B cell (primary cell): ENCODE results near the gene PDZRN4.

Experiments used
- EZH2 ChIP-seq: IDR thresholded peaks from 2 replicates; pipeline ENCODE4 v1.6.1; 2012; ENCODE audit warnings: borderline replicate concordance, low read depth, mild to moderate bottlenecking, moderate library complexity, low read length; ENCODE audit not compliant: insufficient read depth, poor library complexity, severe bottlenecking
- TF ChIP-seq, protein P1 (sequence below): fragments of 200-600 bp; IDR thresholded peaks from one replicate; pipeline ENCODE4 v1.8.0; 2022; ENCODE audit warnings: antibody characterized with exemption, mild to moderate bottlenecking

DNA sequence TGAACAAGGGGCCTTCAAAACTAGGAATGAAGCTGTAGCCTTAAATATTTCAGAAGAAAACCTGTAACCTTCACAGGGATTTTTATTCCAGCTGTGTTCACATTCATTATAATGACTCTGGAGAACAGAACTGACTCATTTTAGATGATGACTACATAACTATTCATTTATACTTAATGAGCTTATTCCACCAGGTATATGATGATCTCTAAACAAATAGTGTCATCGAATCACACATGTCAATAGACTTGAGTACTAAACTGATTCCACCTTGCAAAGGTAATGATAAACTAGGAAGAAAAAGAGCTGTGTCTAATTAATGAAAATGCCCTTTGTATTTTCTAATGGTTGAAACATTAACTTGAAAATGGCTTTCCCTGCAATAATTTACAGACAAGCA lies 433.2 kb downstream of the PDZRN4 start:
- TF ChIP-seq, protein P1, sequence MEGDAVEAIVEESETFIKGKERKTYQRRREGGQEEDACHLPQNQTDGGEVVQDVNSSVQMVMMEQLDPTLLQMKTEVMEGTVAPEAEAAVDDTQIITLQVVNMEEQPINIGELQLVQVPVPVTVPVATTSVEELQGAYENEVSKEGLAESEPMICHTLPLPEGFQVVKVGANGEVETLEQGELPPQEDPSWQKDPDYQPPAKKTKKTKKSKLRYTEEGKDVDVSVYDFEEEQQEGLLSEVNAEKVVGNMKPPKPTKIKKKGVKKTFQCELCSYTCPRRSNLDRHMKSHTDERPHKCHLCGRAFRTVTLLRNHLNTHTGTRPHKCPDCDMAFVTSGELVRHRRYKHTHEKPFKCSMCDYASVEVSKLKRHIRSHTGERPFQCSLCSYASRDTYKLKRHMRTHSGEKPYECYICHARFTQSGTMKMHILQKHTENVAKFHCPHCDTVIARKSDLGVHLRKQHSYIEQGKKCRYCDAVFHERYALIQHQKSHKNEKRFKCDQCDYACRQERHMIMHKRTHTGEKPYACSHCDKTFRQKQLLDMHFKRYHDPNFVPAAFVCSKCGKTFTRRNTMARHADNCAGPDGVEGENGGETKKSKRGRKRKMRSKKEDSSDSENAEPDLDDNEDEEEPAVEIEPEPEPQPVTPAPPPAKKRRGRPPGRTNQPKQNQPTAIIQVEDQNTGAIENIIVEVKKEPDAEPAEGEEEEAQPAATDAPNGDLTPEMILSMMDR, result no peak
- TF ChIP-seq EZH2, result no peak
